ENCODE results near the gene P2RY2. TPM values are rescaled to one million over a fixed set of nuclear protein-coding genes. Genes with fewer than 3 reads are reported as not detected.

The P2RY2 gene
- polyA plus RNA-seq, 1 experiment: not detected

- CTCF ChIA-PET: no interaction called here
- no peak overlapping the region for H3K27ac ChIP-seq (ENCODE audit: low read depth, low read length)
- POLR2A ChIA-PET: no interaction called here
Observed at GRCh38 chr11:73172992-73173656, 45.0 kb upstream of the P2RY2 start.

DNA sequence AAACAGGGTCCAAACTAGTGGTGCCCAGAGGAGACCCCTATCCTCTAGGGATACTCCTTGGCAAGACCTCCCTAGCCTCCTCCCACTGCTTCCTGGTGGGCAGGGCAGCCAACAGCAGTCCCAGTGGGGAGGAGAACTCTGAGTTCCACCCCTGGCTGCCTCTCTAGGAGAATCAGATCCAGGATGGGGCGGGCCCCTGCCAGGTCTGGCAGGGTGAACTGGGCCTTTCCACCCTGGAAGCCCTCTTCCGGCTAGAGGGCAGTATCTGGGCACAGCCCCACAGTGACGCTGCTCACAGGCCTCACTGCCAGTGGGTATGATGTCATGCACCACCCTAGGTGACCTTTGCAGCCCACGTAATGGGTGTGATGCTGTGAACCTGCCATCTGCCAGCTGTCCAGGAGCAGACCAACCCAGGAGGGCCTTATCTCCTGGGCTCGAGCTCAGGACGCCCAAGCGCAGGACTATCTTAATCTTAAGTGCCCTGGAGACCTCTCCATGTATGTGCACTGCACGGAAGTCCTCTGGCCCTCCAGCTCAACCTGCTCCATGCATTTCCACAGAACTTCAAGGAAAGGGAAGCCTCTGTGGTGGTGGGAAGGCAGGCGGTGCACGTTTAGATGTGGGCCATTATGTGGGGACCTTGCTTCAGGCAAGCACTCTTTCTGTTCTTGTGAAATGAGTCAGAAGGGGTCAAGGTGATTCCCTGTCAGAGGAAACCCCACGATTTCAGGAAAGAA is 44.2 kb upstream of the P2RY2 start:
- no peak for DNase-seq (ENCODE audit: low read depth, low spot score)
- Histone ChIP-seq H3K27me3 (ENCODE audit: control insufficient read depth, insufficient read depth, low read length) (peaks cover 3% of the 10 kb centered on the region), H3K9me3 (ENCODE audit: control insufficient read depth, insufficient read depth, low read length) (no peaks in the 10 kb centered on the region), H3K27ac (ENCODE audit: low read depth, low read length) (no peak overlapping the region), H3K4me3 (ENCODE audit: low read depth, low read length) (no peak overlapping the region)
- ChIA-PET POLR2A (no interaction called here), CTCF (no interaction called here)
- TF ChIP-seq, protein P1, sequence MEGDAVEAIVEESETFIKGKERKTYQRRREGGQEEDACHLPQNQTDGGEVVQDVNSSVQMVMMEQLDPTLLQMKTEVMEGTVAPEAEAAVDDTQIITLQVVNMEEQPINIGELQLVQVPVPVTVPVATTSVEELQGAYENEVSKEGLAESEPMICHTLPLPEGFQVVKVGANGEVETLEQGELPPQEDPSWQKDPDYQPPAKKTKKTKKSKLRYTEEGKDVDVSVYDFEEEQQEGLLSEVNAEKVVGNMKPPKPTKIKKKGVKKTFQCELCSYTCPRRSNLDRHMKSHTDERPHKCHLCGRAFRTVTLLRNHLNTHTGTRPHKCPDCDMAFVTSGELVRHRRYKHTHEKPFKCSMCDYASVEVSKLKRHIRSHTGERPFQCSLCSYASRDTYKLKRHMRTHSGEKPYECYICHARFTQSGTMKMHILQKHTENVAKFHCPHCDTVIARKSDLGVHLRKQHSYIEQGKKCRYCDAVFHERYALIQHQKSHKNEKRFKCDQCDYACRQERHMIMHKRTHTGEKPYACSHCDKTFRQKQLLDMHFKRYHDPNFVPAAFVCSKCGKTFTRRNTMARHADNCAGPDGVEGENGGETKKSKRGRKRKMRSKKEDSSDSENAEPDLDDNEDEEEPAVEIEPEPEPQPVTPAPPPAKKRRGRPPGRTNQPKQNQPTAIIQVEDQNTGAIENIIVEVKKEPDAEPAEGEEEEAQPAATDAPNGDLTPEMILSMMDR (IDR thresholded peaks at IDR 0.05; ENCODE audit: low read depth, low read length): no peak

More at GRCh38 chr11:73172992-73173656, 45.0 kb upstream of the P2RY2 start:
- DNase-seq (ENCODE audit: low read depth, low spot score): no peak
- Histone ChIP-seq H3K4me3 (ENCODE audit: low read depth, low read length) (no peak overlapping the region), H3K27me3 (ENCODE audit: control insufficient read depth, insufficient read depth, low read length) (no peaks in the 10 kb centered on the region), H3K9me3 (ENCODE audit: control insufficient read depth, insufficient read depth, low read length) (no peaks in the 10 kb centered on the region)
- TF ChIP-seq, protein P1 (IDR thresholded peaks at IDR 0.05; ENCODE audit: low read depth, low read length): no peak

DNA sequence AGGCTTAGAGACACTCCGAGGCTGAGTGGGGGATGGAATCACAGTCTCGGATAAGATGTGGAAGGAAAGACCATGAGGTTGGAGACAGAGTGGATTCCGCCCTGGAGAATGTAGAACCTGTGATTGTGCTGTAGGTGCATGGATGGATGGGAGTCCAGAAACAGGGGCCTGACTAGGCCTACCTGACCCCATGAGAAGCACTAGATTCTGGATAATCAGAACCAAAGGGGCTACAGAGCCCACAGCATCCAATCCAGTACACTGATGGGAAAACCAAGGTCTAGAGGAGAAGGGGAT is 43.6 kb upstream of the P2RY2 start:
- CTCF ChIA-PET: no interaction called here
- no peak for DNase-seq (ENCODE audit: low read depth, low spot score)
- TF ChIP-seq, protein P1 (IDR thresholded peaks at IDR 0.05; ENCODE audit: low read depth, low read length): no peak
- POLR2A ChIA-PET: no interaction called here
- Histone ChIP-seq H3K27ac (ENCODE audit: low read depth, low read length) (no peak overlapping the region), H3K9me3 (ENCODE audit: control insufficient read depth, insufficient read depth, low read length) (no peaks in the 10 kb centered on the region), H3K27me3 (ENCODE audit: control insufficient read depth, insufficient read depth, low read length) (peaks cover 6% of the 10 kb centered on the region), H3K4me3 (ENCODE audit: low read depth, low read length) (no peak overlapping the region)

- POLR2A ChIA-PET: no interaction called here
- no peak for DNase-seq (ENCODE audit: low read depth, low spot score)
- Histone ChIP-seq H3K4me3 (ENCODE audit: low read depth, low read length) (no peak overlapping the region), H3K27ac (ENCODE audit: low read depth, low read length) (no peak overlapping the region), H3K9me3 (ENCODE audit: control insufficient read depth, insufficient read depth, low read length) (no peaks in the 10 kb centered on the region), H3K27me3 (ENCODE audit: control insufficient read depth, insufficient read depth, low read length) (peaks cover 6% of the 10 kb centered on the region)
- CTCF ChIA-PET: interaction anchor here (0.6 to 6.4 kb wide), 6 partner anchors 18 to 472 kb away, joined by 3 to 153 read pairs (median 7); partner anchors contain the start of gene FCHSD2
- TF ChIP-seq, protein P1 (IDR thresholded peaks at IDR 0.05; ENCODE audit: low read depth, low read length): no peak
Observed at GRCh38 chr11:73175551-73176144, 42.4 kb upstream of the P2RY2 start.
